Globus pallidus (tissue), 1 donor: ENCODE data around the gene SNX8.
"Not testable (repeated sequence)": the region's sequence is repeated elsewhere in the genome, so short reads cannot be mapped to it uniquely, and the experiment has no call there.

Experiments used
- DNase-seq: peaks from one replicate; pipeline ENCODE4 v3.0.0-alpha.2; 2015; ENCODE audit warnings: low spot score

Gene SNX8

GRCh38 chr7:2326951-2327350, 12.7 kb upstream of the SNX8 start:
- DNase-seq: no peak

GRCh38 chr7:2325162-2325561, 10.9 kb upstream of the SNX8 start:
- DNase-seq: no peak

GRCh38 chr7:2321020-2321419, 6.8 kb upstream of the SNX8 start:
- DNase-seq: no peak

- no peak for DNase-seq
Measured at GRCh38 chr7:2317556-2318293, 3.5 kb upstream of the SNX8 start.

GRCh38 chr7:2316578-2316977, 2.3 kb upstream of the SNX8 start:
- no peak for DNase-seq

- no peak for DNase-seq
Measured at GRCh38 chr7:2315787-2316186, 1.5 kb upstream of the SNX8 start.

- DNase-seq: not testable (repeated sequence)
Measured at GRCh38 chr7:2314956-2315530, 802 bp upstream of the SNX8 start.

GRCh38 chr7:2313450-2314208, 612 bp downstream of the SNX8 start:
- DNase-seq: peak; percentile 3

- DNase-seq: no peak
Measured at GRCh38 chr7:2312267-2312929, 1.8 kb downstream of the SNX8 start.

- no peak for DNase-seq
Measured at GRCh38 chr7:2309889-2310331, 4.3 kb downstream of the SNX8 start.

GRCh38 chr7:2307690-2308107, 6.5 kb downstream of the SNX8 start:
- DNase-seq: no peak

- no peak for DNase-seq
Measured at GRCh38 chr7:2306688-2307087, 7.6 kb downstream of the SNX8 start.

GRCh38 chr7:2305258-2305657, 9.0 kb downstream of the SNX8 start:
- DNase-seq: not testable (repeated sequence)

GRCh38 chr7:2303520-2303919, 10.7 kb downstream of the SNX8 start:
- not testable (repeated sequence) for DNase-seq

- not testable (repeated sequence) for DNase-seq
Measured at GRCh38 chr7:2302743-2303397, 11.4 kb downstream of the SNX8 start.

- no peak for DNase-seq
Measured at GRCh38 chr7:2301511-2301863, 12.8 kb downstream of the SNX8 start.

- no peak for DNase-seq
Measured at GRCh38 chr7:2299870-2300512, 14.2 kb downstream of the SNX8 start.

GRCh38 chr7:2299131-2299829, 15.0 kb downstream of the SNX8 start:
- no peak for DNase-seq

GRCh38 chr7:2296832-2297231, 17.4 kb downstream of the SNX8 start:
- DNase-seq: no peak

- no peak for DNase-seq
Measured at GRCh38 chr7:2295936-2296620, 18.2 kb downstream of the SNX8 start.
